ENCODE measurements around the gene PDE6B. TPM values are rescaled to one million over a fixed set of nuclear protein-coding genes. Genes with fewer than 3 reads are reported as not detected.

The PDE6B gene
- total RNA-seq, 1 donor from 2014 or later: 2.3 TPM

GRCh38 chr4:676871-677235 lies 51.5 kb downstream of the PDE6B start:
- TF ChIP-seq CTCF (IDR thresholded peaks at IDR 0.05; ENCODE audit: partially characterized antibody, unreplicated experiment): no peak
- Mint-ChIP-seq H3K4me1 (ENCODE audit: low read depth, unreplicated experiment) (peaks cover 7% of the 10 kb centered on the region), H3K27me3 (ENCODE audit: unreplicated experiment) (peaks cover 5% of the 10 kb centered on the region), H3K27ac (ENCODE audit: unreplicated experiment) (no peak overlapping the region), H3K9me3 (ENCODE audit: unreplicated experiment) (peaks cover 6% of the 10 kb centered on the region), H3K36me3 (ENCODE audit: unreplicated experiment) (no peaks in the 10 kb centered on the region), H3K4me3 (ENCODE audit: unreplicated experiment) (no peak overlapping the region)
- no peak for DNase-seq

GRCh38 chr4:677431-678293 lies 52.3 kb downstream of the PDE6B start:
- no peak for TF ChIP-seq CTCF (IDR thresholded peaks at IDR 0.05; ENCODE audit: partially characterized antibody, unreplicated experiment)
- Mint-ChIP-seq H3K4me3 (ENCODE audit: unreplicated experiment) (no peak overlapping the region), H3K9me3 (ENCODE audit: unreplicated experiment) (peaks cover 6% of the 10 kb centered on the region)

GRCh38 chr4:678331-679103 lies 53.1 kb downstream of the PDE6B start:
- TF ChIP-seq CTCF (IDR thresholded peaks at IDR 0.05; ENCODE audit: partially characterized antibody, unreplicated experiment): no peak
- H3K9me3 Mint-ChIP-seq (ENCODE audit: unreplicated experiment): peaks cover under 1% of the 10 kb centered on the region
- DNase-seq: no peak
- no peak overlapping the region for H3K4me3 Mint-ChIP-seq (ENCODE audit: unreplicated experiment)
- no peaks in the 10 kb centered on the region for H3K36me3 Mint-ChIP-seq (ENCODE audit: unreplicated experiment)
- H3K27ac Mint-ChIP-seq (ENCODE audit: unreplicated experiment): no peak overlapping the region
- H3K27me3 Mint-ChIP-seq (ENCODE audit: unreplicated experiment): peaks cover 5% of the 10 kb centered on the region
- peaks cover 1% of the 10 kb centered on the region for H3K4me1 Mint-ChIP-seq (ENCODE audit: low read depth, unreplicated experiment)

More at GRCh38 chr4:677431-678293, 52.3 kb downstream of the PDE6B start:
- Mint-ChIP-seq H3K36me3 (ENCODE audit: unreplicated experiment) (no peaks in the 10 kb centered on the region), H3K27me3 (ENCODE audit: unreplicated experiment) (peaks cover 5% of the 10 kb centered on the region), H3K4me1 (ENCODE audit: low read depth, unreplicated experiment) (peaks cover 7% of the 10 kb centered on the region), H3K27ac (ENCODE audit: unreplicated experiment) (no peak overlapping the region)
- peak; percentile 34 for DNase-seq

GRCh38 chr4:679104-679481 lies 53.7 kb downstream of the PDE6B start:
- H3K36me3 Mint-ChIP-seq (ENCODE audit: unreplicated experiment): no peaks in the 10 kb centered on the region
- H3K27me3 Mint-ChIP-seq (ENCODE audit: unreplicated experiment): peaks cover 5% of the 10 kb centered on the region
- H3K4me3 Mint-ChIP-seq (ENCODE audit: unreplicated experiment): no peak overlapping the region
- H3K27ac Mint-ChIP-seq (ENCODE audit: unreplicated experiment): no peak overlapping the region
- no peaks in the 10 kb centered on the region for H3K9me3 Mint-ChIP-seq (ENCODE audit: unreplicated experiment)
- TF ChIP-seq CTCF (IDR thresholded peaks at IDR 0.05; ENCODE audit: partially characterized antibody, unreplicated experiment): no peak
- DNase-seq: no peak
- H3K4me1 Mint-ChIP-seq (ENCODE audit: low read depth, unreplicated experiment): peaks cover 1% of the 10 kb centered on the region

GRCh38 chr4:679629-680028 lies 54.3 kb downstream of the PDE6B start:
- Mint-ChIP-seq H3K27me3 (ENCODE audit: unreplicated experiment) (peaks cover 5% of the 10 kb centered on the region), H3K4me3 (ENCODE audit: unreplicated experiment) (no peak overlapping the region), H3K9me3 (ENCODE audit: unreplicated experiment) (no peaks in the 10 kb centered on the region), H3K36me3 (ENCODE audit: unreplicated experiment) (no peaks in the 10 kb centered on the region), H3K27ac (ENCODE audit: unreplicated experiment) (no peak overlapping the region), H3K4me1 (ENCODE audit: low read depth, unreplicated experiment) (peaks cover 1% of the 10 kb centered on the region)
- DNase-seq: no peak
- TF ChIP-seq CTCF (IDR thresholded peaks at IDR 0.05; ENCODE audit: partially characterized antibody, unreplicated experiment): no peak
